HG03139 (cell line): ENCODE data around the gene HSPBAP1.
"Not testable (repeated sequence)": the region's sequence is repeated elsewhere in the genome, so short reads cannot be mapped to it uniquely, and the experiment has no call there.

ENCODE experiments used
- ATAC-seq: cut with Tn5 transposase; IDR thresholded peaks from one replicate; pipeline ENCODE4 v1.9.1; 2021; ENCODE audit not compliant: unreplicated experiment

The HSPBAP1 gene

GRCh38 chr3:122785231-122785630 lies 8.4 kb downstream of the HSPBAP1 start:
- ATAC-seq, result no peak

- no peak for ATAC-seq
Observed at GRCh38 chr3:122784436-122784835, 9.2 kb downstream of the HSPBAP1 start.

GRCh38 chr3:122782804-122783203 lies 10.8 kb downstream of the HSPBAP1 start:
- no peak for ATAC-seq

GRCh38 chr3:122777563-122777962 lies 16.1 kb downstream of the HSPBAP1 start:
- no peak for ATAC-seq

- ATAC-seq, result no peak
Observed at GRCh38 chr3:122776675-122777468, 16.8 kb downstream of the HSPBAP1 start.

- no peak for ATAC-seq
Observed at GRCh38 chr3:122774564-122774963, 19.1 kb downstream of the HSPBAP1 start.

- no peak for ATAC-seq
Observed at GRCh38 chr3:122773944-122774509, 19.6 kb downstream of the HSPBAP1 start.

GRCh38 chr3:122772827-122773226 lies 20.8 kb downstream of the HSPBAP1 start:
- no peak for ATAC-seq

- no peak for ATAC-seq
Observed at GRCh38 chr3:122770521-122771202, 23.0 kb downstream of the HSPBAP1 start.

GRCh38 chr3:122767540-122768372 lies 25.9 kb downstream of the HSPBAP1 start:
- no peak for ATAC-seq

GRCh38 chr3:122766430-122766829 lies 27.2 kb downstream of the HSPBAP1 start:
- no peak for ATAC-seq

- ATAC-seq, result no peak
Observed at GRCh38 chr3:122760453-122761271, 33.0 kb downstream of the HSPBAP1 start.

GRCh38 chr3:122758877-122759560 lies 34.6 kb downstream of the HSPBAP1 start:
- ATAC-seq, result no peak

- ATAC-seq, result no peak
Observed at GRCh38 chr3:122755491-122755890, 38.1 kb downstream of the HSPBAP1 start.

- no peak for ATAC-seq
Observed at GRCh38 chr3:122754929-122755328, 38.7 kb downstream of the HSPBAP1 start.

GRCh38 chr3:122748347-122748746 lies 45.3 kb downstream of the HSPBAP1 start:
- ATAC-seq, result no peak

- not testable (repeated sequence) for ATAC-seq
Observed at GRCh38 chr3:122747295-122747694, 46.3 kb downstream of the HSPBAP1 start.

GRCh38 chr3:122745369-122746021 lies 48.1 kb downstream of the HSPBAP1 start:
- no peak for ATAC-seq

GRCh38 chr3:122743581-122744120 lies 50.0 kb downstream of the HSPBAP1 start:
- ATAC-seq, result no peak
